Sciatic nerve (tissue), 2 donors: ENCODE data around the gene PPFIA1. TPM values are rescaled to one million over a fixed set of nuclear protein-coding genes. Genes with fewer than 3 reads are reported as not detected.

Source experiments
- ATAC-seq: fragments of 200-7000 bp; cut with Tn5 transposase; one replicate; pipeline ENCODE4 v1.9.1; 2020; ENCODE audit warnings: mild to moderate bottlenecking, moderate library complexity
- DNase-seq: peaks from one replicate; pipeline ENCODE4 v3.0.0-alpha.2; 2020; ENCODE audit warnings: low spot score
- intact Hi-C: fragments of 100-400 bp; cut with DNase I; formaldehyde crosslinking; loops from one replicate; pipeline ENCODE4 v1.14.2; 2022
- microRNA-seq: library from miRNA; unstranded; fragments of <30 nt; microRNA quantifications from one replicate; pipeline ENCODE4 v1.2.0, GENCODE V29; 2020
- total RNA-seq: library from RNA; stranded (reverse); fragmentation: NEBNext Ultra II Directional; extraction: Animal tissue kit (Norgen Biotek cat#: 25700); gene quantifications from one replicate; pipeline ENCODE4 v1.2.1, GENCODE V29; 2021
- donor health status: DM: no; HTN: no; CAD: no.
- donor health status: DM: no; HTN: no; CAD: no.

Gene PPFIA1
- total RNA-seq, 1 donor from 2014 or later = 82.4 TPM

DNA sequence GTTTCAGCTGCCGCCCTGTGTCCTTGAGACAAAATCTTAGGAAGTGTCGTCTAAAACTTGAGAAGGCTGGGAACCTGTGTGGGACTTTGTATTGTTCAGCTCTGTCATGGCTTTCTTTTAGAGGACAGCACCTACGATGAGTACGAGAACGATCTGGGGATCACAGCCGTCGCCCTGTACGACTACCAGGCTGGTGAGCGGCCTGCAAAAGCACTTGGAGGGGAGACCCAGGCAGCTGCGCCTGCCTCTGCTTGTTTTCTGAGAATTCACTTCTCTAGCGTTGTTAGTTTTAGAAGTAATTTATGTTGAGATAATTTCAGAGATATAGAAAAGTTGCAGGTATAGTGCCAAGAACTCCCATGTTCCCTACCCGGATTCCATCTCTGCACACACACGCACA is 163.0 kb downstream of the PPFIA1 start:
- DNase-seq (no peak), ATAC-seq (no peak)
- intact Hi-C loops = no loop called here

Small RNAs within 50 kb of the gene (microRNA-seq; reads per million reads assigned to microRNA genes)
- gene MIR548K = 3.3 reads per million

Other genes starting within 250 kb of the PPFIA1 start
- gene ANO1, start 192.4 kb upstream of the PPFIA1 start, total RNA-seq = 3.4 TPM
- gene FADD, start 67.4 kb upstream of the PPFIA1 start, total RNA-seq = 18.8 TPM
- 264 TPM for gene CTTN, start 127.8 kb downstream of the PPFIA1 start, total RNA-seq